ENCODE data around the gene USHBP1. TPM values are rescaled to one million over a fixed set of nuclear protein-coding genes. Genes with fewer than 3 reads are reported as not detected.

The USHBP1 gene
- total and polyA plus RNA-seq, 2 of the 13 experiments (the other 11 are each of a cell fraction or from before 2014, with no cell fraction given), result 0.15 to 1.5 TPM

GRCh38 chr19:17266975-17267788 lies 2.6 kb upstream of the USHBP1 start, which contains the start of gene BABAM1 (continued):
- TF ChIP-seq, protein P1, sequence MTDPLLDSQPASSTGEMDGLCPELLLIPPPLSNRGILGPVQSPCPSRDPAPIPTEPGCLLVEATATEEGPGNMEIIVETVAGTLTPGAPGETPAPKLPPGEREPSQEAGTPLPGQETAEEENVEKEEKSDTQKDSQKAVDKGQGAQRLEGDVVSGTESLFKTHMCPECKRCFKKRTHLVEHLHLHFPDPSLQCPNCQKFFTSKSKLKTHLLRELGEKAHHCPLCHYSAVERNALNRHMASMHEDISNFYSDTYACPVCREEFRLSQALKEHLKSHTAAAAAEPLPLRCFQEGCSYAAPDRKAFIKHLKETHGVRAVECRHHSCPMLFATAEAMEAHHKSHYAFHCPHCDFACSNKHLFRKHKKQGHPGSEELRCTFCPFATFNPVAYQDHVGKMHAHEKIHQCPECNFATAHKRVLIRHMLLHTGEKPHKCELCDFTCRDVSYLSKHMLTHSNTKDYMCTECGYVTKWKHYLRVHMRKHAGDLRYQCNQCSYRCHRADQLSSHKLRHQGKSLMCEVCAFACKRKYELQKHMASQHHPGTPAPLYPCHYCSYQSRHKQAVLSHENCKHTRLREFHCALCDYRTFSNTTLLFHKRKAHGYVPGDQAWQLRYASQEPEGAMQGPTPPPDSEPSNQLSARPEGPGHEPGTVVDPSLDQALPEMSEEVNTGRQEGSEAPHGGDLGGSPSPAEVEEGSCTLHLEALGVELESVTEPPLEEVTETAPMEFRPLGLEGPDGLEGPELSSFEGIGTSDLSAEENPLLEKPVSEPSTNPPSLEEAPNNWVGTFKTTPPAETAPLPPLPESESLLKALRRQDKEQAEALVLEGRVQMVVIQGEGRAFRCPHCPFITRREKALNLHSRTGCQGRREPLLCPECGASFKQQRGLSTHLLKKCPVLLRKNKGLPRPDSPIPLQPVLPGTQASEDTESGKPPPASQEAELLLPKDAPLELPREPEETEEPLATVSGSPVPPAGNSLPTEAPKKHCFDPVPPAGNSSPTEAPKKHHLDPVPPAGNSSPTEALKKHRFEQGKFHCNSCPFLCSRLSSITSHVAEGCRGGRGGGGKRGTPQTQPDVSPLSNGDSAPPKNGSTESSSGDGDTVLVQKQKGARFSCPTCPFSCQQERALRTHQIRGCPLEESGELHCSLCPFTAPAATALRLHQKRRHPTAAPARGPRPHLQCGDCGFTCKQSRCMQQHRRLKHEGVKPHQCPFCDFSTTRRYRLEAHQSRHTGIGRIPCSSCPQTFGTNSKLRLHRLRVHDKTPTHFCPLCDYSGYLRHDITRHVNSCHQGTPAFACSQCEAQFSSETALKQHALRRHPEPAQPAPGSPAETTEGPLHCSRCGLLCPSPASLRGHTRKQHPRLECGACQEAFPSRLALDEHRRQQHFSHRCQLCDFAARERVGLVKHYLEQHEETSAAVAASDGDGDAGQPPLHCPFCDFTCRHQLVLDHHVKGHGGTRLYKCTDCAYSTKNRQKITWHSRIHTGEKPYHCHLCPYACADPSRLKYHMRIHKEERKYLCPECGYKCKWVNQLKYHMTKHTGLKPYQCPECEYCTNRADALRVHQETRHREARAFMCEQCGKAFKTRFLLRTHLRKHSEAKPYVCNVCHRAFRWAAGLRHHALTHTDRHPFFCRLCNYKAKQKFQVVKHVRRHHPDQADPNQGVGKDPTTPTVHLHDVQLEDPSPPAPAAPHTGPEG (CRISPR knock-in tag; IDR thresholded peaks at IDR 0.05), result no peak
- TF ChIP-seq CHD2 (IDR thresholded peaks at IDR 0.05; ENCODE audit: low read depth, low read length) (no peak), ZC3H13 (CRISPR knock-in tag; IDR thresholded peaks at IDR 0.05) (no peak), RARA (CRISPR knock-in tag; IDR thresholded peaks at IDR 0.05) (no peak), ZMYM3 (CRISPR knock-in tag; IDR thresholded peaks at IDR 0.05) (no peak), GATA4 (IDR thresholded peaks at IDR 0.05; ENCODE audit: borderline replicate concordance, low read depth) (no peak), TBX3 (IDR thresholded peaks at IDR 0.05; ENCODE audit: borderline replicate concordance) (no peak), ZNF510 (CRISPR knock-in tag; IDR thresholded peaks at IDR 0.05; ENCODE audit: low read depth) (peak; percentile 34; the same call in 1 of the 2 replicates), NFE2L1 (CRISPR knock-in tag; IDR thresholded peaks at IDR 0.05; ENCODE audit: borderline replicate concordance) (no peak), SRSF1 (optimal IDR thresholded peaks at IDR 0.05; ENCODE audit: low read depth, low read length) (no peak), SMARCE1 (IDR thresholded peaks at IDR 0.05; ENCODE audit: borderline replicate concordance) (no peak), ZNF615 (CRISPR knock-in tag; IDR thresholded peaks at IDR 0.05; ENCODE audit: borderline replicate concordance) (no peak), RFX5 (IDR thresholded peaks at IDR 0.05; ENCODE audit: low read depth, low read length) (peak; percentile 58; the same call in 1 of the 2 replicates), ZNF670 (CRISPR knock-in tag; IDR thresholded peaks at IDR 0.05; ENCODE audit: borderline replicate concordance) (no peak), MYPOP (CRISPR knock-in tag; IDR thresholded peaks at IDR 0.05) (no peak), ZNF136 (CRISPR knock-in tag; IDR thresholded peaks at IDR 0.05; ENCODE audit: low read depth) (no peak), HMGA1 (CRISPR knock-in tag; conservative IDR thresholded peaks at IDR 0.05) (no peak)
- TF ChIP-seq, protein P2, sequence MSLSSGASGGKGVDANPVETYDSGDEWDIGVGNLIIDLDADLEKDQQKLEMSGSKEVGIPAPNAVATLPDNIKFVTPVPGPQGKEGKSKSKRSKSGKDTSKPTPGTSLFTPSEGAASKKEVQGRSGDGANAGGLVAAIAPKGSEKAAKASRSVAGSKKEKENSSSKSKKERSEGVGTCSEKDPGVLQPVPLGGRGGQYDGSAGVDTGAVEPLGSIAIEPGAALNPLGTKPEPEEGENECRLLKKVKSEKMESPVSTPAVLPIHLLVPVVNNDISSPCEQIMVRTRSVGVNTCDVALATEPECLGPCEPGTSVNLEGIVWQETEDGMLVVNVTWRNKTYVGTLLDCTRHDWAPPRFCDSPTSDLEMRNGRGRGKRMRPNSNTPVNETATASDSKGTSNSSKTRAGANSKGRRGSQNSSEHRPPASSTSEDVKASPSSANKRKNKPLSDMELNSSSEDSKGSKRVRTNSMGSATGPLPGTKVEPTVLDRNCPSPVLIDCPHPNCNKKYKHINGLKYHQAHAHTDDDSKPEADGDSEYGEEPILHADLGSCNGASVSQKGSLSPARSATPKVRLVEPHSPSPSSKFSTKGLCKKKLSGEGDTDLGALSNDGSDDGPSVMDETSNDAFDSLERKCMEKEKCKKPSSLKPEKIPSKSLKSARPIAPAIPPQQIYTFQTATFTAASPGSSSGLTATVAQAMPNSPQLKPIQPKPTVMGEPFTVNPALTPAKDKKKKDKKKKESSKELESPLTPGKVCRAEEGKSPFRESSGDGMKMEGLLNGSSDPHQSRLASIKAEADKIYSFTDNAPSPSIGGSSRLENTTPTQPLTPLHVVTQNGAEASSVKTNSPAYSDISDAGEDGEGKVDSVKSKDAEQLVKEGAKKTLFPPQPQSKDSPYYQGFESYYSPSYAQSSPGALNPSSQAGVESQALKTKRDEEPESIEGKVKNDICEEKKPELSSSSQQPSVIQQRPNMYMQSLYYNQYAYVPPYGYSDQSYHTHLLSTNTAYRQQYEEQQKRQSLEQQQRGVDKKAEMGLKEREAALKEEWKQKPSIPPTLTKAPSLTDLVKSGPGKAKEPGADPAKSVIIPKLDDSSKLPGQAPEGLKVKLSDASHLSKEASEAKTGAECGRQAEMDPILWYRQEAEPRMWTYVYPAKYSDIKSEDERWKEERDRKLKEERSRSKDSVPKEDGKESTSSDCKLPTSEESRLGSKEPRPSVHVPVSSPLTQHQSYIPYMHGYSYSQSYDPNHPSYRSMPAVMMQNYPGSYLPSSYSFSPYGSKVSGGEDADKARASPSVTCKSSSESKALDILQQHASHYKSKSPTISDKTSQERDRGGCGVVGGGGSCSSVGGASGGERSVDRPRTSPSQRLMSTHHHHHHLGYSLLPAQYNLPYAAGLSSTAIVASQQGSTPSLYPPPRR (CRISPR knock-in tag; IDR thresholded peaks at IDR 0.05; ENCODE audit: borderline replicate concordance), result no peak

All from HepG2 (cell line).